Stimulated activated CD8-positive, alpha-beta memory T cell treated with anti-CD3 and anti-CD28 coated beads, Interleukin-12 subunit alpha, Interleukin-12 subunit beta, amount 100 ng/mL, for 24 hours (primary cell): ENCODE results near the gene RPS6KA5.
"Not testable (repeated sequence)": the region's sequence is repeated elsewhere in the genome, so short reads cannot be mapped to it uniquely, and the experiment has no call there.

Source experiments
- DNase-seq: peaks from one replicate; pipeline ENCODE4 v3.0.0-alpha.2; 2020; ENCODE audit errors: extremely low read depth

Gene RPS6KA5

DNA sequence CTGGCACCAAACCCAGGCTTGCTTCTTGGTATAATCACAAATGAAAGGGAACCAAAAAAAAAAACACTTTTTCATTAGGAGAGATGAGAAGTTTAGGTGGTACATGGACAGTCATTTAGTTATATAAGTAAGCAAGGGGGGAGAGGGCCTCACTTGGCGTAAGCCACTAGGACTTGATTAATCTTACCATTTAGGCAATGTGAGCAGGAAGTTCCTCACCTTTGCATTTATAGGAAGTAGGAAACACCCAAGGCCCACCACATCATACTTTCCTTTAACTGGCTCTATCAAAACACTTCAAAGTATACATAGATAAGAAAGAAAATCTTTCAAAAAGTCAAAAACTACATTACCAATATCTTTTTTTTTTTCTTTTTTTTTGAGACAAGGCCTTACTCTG is 6.7 kb upstream of the RPS6KA5 start:
- DNase-seq = no peak

DNA sequence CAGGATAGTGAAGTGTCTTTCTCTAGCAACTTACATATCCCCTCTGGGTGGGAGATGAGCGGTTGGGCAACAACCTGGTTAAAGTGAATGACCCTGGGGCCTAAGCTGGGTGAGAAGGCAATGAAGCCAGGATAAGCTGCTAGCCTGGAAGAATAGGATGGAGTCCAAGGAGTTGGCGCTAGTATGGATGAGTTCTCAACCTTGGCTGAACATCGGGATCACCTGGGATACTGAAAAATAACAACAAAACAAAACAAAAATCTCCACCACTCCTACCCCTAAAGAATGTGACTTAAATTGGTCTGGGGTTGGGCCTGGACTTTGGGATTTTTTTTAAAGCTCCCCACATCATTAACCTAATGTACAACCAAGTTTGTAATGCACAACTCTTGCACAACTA is 4.8 kb upstream of the RPS6KA5 start:
- DNase-seq = no peak

DNA sequence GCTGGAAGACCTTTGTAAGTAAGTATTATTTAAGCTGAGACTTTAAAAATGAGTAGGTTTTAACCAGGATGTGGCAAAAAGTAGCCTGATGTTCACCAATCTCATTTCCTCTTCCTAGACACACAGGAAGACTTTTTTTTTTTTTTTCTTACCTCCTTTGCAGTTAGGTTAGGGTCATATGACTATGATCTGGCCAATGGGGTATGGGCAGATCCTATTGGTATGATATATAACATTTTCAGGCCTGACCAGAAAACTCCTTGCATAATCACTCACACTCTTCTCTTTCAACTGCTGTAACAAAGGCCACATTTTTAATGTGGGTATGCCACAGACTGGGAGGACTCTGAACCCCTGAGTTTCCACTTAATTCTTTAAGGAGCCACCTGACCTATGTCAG is 2.7 kb upstream of the RPS6KA5 start:
- DNase-seq = no peak

DNA sequence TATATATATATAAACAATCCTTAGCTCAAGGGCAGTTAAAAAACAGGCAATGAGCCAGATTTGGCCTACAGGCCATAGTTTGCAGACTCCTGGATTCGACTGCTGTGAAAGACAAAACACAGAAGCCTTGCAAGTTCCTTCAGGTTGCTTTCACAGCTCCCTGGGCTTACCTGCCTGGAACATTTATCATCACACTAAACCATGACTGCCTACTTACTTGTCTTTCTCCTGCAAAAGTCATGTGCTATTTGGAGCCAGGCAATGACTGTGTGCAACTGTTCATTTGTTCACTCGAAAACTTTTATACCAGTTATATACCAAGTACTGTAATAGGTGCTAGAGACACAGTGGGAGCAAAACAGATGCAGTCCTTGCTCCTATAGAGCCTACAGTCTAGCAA is 2.2 kb upstream of the RPS6KA5 start:
- DNase-seq = no peak

DNA sequence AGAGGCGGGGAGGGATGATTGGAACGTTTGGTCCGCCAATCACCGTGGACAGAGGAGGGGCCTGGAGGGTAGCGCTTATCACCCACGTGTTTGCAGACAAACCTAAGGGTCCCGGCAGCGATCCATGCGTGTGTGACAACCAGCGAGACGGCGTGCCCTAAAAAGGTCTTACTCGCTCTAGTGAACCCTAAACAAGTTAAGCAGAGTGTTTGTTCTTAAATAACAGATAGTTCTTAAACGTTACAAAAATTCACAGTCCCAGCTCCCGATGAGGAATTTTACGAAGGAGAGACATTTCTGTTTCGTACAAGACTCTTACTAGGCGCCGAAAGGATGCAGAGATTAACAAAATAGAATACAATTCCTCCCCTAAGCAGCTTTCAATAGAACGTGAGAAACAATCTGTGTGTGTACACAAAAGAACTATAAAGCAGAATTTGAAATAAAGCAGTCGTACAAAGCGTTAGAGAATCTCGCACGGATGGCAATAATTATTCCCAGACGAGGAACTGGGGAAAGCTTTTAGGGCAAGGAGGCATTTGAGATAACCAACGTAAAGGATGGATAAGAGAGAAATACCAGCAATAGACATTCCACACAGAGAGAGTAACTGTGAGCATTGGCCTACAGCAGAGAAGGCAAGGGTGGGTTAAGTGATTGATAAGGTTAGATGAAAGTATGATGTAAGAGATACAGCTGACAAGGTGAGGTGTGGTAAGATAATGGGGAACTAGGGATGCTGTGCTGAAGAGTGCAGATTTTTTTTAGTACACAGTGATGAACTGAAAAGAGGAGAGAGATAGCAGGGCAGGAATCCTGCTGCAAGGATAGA is 831 bp upstream of the RPS6KA5 start:
- no peak for DNase-seq

DNA sequence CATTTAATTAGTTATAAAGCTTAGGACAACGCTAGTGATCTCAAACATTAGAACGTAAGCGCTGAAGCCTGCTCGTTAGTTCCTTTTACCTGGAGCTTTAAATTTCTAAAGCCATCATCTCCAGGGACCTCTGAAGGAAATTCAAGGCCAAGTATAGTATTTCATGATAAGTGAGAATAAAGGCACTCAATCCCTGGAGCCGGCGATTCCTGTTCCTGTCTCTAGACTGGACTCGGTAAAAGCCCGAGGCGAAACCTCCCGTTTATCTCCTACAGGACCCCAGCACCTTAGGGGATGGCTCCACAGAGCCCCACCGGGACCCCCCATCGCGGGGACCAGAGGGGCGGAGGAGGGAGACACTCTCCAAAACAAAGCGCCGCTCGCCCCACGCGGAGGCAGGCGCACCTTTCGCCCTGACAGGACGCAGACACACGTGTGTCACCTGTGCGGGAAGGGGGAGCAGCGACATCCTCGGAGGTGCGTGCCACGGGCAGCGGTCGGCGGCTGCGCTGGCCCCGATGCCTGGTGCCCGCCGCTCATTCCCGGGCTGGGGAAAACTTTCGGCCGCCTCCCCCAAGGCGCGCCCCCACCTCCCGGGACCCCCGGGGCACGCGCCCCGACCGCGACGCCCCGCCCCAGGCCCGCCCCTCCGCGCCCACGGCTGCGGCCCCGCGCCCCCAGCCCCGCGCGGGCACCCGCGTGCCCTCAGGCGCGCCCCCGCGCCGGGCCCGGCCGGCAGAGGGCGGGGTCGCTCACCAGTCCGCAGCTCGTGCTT is 678 bp downstream of the RPS6KA5 start:
- peak; percentile 16 for DNase-seq

DNA sequence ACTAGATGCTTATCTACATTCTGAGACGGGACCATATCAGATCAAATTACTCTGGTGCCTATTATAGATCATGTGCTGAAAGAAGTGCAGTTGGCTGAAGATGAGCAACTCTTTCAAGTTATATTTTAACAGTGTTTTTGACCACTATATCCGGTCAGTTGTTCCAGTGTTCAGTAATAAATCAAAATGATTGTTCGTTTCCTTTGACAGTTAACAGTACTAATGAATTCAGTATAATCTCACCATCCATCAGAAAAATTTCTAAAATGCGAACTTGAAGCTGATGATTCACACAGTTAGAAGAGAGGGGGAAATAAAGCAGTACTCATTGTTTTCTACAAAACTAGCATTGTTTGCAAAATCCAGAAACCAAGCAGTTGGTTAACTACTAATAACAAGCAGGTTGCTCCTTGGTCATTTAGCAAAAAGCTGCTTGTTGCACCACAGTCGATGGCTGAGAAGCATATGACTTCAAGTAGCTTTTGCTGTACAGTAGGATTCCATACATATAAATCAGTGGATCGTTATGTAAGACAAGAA is 2.3 kb downstream of the RPS6KA5 start:
- no peak for DNase-seq

DNA sequence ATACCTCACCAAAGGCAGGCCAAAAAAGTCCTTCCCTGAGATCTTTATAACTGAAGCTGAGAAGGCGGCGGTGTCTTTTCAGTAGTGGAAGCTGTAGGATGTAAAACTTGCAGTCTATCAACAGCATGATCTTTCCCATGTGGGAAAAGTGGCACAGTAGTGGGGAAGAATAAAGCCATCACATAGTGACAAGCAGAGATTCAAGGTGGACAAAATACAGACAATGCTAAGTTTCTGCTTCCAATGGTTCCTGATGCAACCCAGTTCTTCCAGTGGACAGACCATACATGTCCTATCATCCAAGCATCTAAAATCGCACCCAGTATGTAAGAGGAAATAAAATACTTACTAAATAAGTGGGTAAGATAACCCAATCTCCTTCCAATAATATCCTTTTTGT is 4.1 kb downstream of the RPS6KA5 start:
- no peak for DNase-seq

DNA sequence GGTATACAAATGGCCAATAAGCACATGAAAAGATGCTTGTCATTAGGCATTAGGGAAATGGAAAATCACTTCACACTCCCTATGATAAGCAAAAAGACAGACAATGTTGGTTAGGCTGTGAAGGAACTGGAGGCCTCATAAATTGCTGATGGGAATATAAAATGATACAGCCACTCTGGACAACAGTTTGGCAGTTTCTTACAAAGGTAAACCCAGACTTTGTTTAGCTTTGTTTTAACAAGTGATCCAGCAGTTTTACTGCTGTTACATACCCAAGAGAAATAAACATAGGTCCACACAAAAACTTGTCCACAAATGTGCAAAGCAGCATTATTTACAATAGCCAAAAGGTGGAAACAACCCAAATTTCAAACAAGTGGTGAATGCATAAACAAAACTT is 5.4 kb downstream of the RPS6KA5 start:
- no peak for DNase-seq

DNA sequence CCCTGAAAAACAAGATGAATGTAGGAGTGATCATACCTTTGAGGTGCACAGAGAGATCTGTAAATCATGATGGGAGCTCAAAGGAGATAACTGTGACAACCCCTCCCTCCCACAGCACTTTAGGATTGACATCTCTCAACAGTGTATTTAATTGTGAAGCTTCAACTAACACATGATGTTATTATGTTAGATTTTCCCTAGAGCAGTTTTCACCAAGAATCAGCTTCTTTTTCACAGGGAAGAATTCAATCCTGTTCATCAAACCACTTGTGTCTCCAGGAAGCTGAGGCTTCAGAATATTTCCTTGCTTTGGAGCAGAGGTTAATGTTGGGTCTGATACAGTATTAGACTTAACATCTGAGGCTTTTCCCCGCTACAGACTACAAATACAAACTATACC is 11.8 kb downstream of the RPS6KA5 start:
- DNase-seq = no peak

DNA sequence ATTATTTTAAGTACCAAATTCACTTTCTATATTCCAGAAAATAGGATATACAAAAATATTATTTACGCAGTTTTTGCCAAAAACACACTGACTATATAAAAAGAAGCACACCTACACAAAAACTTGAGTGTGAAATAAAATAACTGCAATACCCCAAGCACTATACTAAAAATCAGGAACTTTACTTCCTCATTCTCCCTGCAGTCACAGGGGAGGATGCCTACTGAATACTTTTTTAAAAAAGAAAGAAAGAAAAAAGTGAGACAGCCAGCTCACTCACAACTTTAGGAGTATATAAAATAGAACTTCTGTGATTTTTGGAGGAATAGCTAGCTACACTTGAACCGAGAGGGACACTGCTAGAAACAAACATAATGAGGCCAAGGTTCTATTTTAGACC is 12.2 kb downstream of the RPS6KA5 start:
- DNase-seq = no peak

DNA sequence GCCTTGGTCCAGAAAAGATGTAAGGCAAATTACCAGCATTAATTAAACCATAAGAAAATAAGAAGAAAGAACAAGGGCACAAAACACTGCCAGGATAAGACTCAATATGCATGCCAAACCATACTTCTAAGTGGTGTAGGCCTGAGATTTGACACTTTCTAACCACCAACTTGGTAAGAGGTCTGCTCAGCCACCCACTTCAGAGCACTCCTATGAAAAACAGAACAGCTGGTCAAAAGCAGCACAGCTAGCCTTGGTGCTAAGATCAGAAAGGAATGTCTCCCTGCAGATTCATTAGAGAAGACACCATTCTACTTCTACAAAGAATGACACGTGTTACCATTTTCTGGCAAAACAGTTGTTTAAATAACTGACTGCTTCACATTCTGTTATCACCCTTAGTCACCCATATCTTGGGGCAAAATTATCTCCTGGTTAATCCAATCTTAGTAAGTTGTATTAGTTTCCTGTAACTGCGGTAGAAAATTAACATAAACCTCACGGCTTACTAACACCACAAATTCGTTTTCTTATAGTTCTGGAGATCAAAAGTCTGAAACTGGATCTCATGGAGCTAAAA is 13.2 kb downstream of the RPS6KA5 start:
- no peak for DNase-seq

DNA sequence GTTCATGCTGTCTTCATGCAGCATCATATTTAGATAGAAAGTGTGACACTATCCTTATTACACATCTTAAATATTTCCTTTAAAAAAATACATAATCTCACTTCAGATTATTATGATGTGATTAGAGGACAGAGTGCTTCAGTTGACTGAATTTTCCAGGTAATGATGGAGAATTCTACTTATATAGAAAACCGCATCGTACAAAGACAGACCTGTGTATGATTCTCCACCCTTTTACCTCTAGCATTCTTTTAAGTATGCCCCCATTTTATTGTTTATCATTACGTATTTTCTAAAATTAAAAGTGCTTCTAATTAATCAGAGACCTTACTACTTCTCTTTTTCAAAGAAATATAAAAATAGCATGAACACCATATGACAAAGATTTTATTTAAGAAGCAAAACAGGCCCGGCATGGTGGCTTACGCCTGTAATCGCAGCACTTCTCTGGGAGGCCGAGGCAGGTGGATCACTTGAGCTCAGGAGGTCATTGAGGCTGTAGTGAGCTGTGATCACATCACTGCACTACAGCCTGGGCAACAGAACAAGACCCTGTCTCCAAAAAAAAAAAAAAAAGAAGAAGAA is 13.9 kb downstream of the RPS6KA5 start:
- DNase-seq = no peak

DNA sequence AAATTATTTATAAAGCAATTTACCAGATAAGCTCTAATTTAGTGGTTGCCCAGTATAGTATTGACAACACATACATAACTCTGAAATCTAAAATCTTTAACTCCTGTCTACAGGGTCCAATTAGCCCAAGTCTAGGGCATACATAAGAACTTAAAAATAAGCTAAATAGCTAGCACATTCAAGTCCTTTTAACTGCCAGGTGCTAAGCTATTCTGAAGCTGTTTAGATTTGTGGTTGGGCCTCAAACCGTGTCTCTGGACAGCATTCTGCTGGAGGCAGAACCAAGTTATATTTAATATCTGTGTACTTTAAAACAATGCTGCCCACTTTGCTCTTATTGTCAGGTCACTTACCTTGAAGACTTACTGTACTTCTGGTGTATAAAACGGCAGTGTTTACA is 19.0 kb downstream of the RPS6KA5 start:
- DNase-seq = no peak

DNA sequence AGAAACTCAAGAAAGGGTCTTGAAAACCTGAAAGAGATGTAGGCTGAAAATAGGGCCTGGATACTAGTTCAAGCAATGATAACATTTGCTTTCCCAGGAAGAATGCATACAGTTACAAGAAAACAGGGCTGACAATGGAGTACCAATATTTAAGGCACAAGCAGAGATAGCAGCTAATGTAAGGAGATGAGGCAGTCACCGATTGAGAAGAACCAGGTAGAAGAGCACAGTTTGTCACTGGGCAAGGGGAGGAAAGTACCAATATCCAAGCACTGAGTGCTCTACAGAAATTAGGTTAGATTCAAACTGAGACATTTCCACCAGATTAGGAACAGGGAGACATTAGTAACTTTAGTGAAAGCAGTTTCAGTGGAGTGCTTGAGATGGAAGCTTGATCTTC is 19.9 kb downstream of the RPS6KA5 start:
- DNase-seq = no peak

DNA sequence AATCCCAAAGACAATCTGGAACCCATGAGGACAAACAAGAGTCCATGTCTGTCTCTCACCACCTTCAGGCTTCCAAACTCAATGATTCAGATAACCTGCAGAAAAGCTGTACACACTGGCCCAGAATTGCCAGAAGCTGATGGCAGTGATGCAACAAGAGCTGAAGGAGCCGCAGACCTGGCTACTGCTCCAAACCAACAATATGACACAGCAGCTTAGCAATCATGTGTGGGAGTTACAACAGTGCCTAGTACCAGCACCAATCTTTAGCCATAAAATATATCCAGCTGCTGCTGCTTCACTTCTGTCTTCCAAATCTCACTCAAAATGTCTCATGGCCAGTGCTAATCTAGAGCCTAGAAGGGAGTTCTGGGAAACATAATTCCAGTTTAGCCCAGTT is 22.0 kb downstream of the RPS6KA5 start:
- no peak for DNase-seq

DNA sequence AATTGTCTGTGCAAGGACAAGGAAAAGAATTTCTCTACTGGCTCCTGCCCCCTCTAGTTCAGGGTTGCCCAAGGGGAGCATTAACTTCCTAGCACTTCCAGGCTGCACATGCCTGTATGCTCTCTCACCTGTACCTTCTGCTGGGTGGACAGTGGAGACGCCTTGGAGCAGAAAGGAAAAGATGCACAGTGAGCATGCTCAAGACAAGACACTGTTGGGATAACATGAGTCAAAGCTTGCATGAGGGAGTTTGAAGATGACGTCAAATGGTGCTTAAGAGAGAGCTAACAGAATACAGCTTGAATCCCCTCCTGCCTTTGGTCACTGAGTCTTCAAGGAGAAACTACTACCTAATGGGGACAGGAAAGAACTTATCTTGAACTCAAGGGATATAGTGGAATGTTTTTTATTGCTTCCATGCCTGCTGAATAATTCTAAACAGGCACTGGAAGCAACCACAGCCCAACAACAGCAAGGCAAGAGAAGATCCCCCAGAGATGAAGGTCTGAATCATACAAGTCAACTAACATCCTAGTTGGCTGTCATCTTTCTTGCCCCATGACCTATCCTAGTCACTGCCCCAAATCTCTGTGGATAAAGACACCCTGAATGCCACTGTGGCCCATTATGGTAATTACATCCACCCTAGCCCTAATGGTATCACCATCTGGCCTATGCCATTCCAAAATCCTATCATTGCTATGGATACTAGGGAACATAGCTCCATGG is 23.5 kb downstream of the RPS6KA5 start:
- DNase-seq = no peak

DNA sequence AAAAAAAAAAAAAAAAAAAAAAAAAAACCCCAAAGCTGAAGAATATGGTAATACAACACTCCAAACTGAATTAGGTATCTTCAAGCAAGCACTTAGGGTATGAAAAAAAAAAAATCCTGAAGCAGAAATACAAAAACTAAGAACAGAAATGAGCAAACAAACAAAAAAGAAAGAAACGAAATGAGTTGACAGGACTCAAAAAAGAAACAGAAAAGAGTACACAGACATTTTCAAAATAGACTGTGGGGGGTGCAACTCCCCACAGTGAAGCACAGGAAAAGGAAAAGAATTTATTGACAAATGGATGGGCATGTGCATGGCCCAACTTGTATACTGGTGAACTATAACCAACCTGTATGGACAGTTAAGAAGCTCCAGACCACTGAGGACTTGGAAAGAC is 24.6 kb downstream of the RPS6KA5 start:
- DNase-seq = no peak

DNA sequence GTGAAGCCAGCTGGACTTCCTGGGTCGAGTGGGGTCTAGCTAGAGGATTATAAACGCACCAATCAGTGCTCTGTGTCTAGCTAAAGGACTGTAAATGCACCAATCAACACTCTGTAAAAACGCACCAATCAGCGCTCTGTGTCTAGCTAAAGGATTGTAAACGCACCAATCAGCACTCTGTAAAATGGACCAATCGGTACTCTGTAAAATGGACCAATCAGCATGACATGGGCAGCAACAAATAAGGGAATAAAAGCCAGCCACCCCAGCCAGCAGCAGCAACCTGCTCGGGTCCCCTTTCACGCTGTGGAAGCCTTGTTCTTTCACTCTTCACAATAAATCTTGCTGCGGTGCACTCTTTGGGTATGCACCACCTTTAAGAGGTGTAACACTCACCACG is 26.1 kb downstream of the RPS6KA5 start:
- not testable (repeated sequence) for DNase-seq

DNA sequence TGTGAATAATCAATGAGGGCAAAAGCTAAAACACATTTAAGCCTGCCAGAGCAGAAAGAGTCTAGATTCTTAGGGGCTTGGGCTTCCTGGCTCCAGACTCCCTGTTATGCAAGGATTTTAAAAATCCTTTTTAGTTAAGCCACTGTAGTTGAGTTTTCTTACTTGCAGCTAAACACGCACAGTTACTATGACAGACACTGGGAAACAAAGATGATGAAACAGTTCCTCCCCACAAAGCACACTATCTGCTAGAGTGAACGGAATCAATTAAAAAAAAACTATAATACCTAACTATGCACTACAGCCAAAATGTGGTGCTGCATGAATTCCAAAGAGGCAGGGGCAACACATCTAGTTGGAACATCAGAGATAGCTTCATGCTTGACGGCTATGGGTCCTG is 28.2 kb downstream of the RPS6KA5 start:
- DNase-seq = no peak

DNA sequence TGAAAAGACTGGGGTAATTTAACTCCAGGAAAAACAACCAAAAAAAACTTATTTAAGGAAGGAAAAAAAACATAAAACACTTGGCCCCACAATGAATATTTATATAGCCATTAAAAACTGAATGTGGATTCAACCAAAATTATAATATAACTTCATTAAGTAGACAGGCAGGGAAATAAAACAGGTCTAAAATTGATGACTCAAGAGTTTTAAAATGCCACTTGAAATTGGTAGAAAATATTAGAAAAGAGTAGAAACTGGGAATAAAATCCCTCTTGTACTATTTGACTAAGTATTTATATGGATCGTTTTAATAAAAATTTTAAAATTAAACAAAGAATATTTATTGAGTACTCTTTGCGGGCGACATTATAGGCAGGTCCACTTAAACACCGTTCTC is 28.8 kb downstream of the RPS6KA5 start:
- no peak for DNase-seq
